Left lobe of liver (tissue), 2 donors: ENCODE data around the gene SMU1. TPM values are rescaled to one million over a fixed set of nuclear protein-coding genes. Genes with fewer than 3 reads are reported as not detected.
"Not testable (repeated sequence)": the region's sequence is repeated elsewhere in the genome, so short reads cannot be mapped to it uniquely, and the experiment has no call there.

Source experiments
- ATAC-seq: fragments of 200-7000 bp; cut with Tn5 transposase; one replicate; pipeline ENCODE4 v1.9.1; 2020; ENCODE audit warnings: mild to moderate bottlenecking, moderate library complexity
- DNase-seq: peaks from one replicate; pipeline ENCODE4 v3.0.0-alpha.2; 2020; ENCODE audit warnings: low spot score
- total RNA-seq: library from RNA; stranded (reverse); gene quantifications from one replicate; pipeline ENCODE4 v1.2.1, GENCODE V29; 2021
- donor health status: DM: no; HTN: no; CAD: no; lungs with moderate emphysema.
- donor health status: DM: no; HTN: yes; CAD: no.

SMU1 gene
- total RNA-seq, 1 donor from 2014 or later = 7.0 TPM

DNA sequence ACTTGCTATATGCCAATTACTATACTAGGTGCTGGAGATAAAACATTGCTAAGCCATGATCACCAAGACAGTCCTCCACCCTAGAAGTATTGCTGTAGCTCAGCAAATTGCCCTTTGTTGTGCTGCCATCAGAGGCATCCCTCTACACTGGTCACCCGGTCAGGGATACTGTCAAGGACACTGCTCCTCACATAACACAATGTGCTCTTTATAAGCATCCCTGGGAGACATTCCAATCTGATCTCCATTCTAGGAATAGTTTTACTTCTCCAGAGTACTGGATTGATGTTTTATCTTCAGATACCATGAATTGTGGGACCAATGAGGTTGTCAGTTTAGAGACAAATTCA is 61.8 kb downstream of the SMU1 start:
- DNase-seq = no peak
- ATAC-seq = no peak

DNA sequence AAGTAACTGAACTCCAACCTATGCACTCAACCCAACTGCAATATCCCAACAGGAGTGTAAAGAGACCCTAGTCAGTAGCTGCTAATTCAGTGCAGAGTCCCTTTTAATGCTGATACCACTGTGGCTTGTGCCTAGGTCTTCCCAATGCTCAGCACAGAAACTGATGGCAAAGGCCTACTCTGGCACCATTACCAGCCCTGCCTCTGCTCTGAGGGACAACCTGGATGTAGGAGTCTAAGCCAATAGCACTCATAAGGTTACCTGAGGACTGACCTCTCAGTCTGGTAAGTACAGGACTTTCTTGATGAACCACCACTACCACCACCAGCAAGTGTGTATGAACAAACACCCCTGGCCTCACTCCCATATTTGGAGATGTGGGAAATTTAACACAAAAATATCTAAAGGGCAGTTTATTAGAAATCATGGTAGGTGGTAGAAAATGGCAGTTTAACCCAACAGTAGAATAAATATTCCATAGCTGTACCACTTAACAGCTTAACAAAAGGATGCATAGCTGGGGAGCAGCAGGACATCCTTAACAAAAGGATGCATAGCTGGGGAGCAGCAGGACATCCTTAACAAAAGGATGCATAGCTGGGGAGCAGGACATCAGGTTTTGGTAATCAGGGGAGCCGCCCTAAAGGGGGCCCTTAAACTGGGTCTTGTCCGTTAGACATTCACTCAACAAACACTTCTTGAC is 62.4 kb downstream of the SMU1 start:
- DNase-seq = no peak
- no peak for ATAC-seq

DNA sequence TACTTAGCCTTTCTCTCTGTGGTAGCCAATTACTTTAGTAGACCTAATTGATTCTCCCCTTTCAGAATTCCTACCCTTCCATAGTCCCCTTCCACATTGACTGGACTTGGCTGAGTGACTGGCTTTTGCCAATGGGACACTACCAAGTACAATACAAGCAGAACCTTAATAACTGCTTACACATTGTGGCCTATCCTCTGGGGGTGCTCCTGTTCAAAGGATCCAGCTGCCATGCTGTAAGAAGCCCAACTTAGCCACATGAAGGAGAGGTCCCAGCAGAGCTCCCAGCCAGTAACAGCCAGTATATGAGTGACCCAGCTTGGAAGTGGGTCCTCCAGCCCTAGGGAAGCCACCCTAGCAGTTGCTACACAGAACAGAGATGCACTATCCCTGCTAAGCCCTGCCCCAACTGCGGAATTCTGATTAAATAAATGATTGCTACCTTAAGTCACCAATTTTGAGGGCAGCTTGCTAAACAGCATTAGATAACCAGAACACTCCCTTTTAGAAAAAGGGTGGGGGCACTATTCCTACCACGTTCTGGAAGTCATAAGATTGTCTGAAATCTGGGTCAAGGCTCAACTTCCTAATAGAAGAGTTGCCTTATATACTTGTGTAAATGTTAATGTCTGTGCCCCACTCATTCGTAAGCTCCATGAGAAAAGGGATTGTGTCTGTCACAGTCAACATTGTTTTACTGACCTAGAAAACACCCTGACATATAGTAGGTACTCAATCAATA is 64.0 kb downstream of the SMU1 start:
- ATAC-seq (no peak), DNase-seq (no peak)

DNA sequence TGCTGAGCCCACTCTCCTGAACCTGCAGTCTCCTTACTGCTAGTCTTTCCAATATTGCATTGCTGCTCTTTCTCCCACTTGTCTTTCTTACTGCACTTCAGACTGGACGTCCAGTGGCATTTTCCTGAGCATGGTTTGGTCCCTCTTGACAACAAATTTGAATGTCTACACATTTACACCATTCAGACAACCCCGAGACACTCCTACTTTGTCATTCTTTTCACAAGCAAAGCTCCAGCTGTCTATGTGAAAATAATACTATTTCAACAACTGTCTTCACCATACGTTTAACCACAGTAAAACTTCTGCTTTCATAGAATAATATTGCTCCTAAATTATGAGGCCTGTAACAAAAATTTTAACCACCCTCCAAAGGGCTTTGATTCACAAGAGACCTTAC is 64.6 kb downstream of the SMU1 start:
- no peak for DNase-seq
- no peak for ATAC-seq

DNA sequence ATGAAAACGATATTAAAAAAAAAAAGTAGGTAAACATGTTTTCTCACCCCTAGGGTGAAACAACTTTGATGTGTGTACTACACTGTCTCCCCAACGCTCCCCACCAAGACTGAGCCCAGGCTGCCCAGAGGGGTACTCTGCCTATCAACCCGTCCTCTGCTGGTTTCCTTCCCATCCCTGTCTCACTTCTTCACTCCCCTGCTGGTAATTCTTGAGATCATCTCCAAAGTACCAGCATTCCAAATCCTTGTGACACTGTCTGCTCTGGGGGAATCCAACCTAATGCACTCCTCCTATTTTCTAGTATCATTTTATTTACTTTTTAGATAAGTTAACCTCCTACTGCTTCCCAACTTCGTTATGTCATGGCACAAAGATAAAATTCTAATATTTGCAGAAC is 68.7 kb downstream of the SMU1 start:
- ATAC-seq = no peak
- DNase-seq = no peak

DNA sequence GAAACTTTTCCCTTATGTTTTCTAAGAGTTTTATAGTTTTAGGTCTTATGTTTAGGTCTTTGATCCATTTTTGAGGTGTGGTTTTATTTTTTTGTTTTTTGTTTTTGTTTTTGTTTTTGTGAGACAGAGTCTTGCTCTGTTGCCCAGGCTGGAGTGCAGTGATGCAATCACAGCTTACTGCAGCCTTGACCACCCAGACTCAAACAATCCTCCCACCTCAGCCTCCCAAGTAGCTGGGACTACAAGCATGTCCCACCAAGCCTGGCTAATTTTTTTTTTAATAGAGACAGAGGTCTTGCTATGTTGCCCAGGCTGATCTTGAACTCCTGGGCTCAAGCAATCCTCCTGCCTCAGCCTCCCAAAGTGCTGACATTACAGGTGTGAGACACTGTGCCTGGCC is 71.1 kb downstream of the SMU1 start:
- ATAC-seq, DNase-seq: not testable (repeated sequence)

DNA sequence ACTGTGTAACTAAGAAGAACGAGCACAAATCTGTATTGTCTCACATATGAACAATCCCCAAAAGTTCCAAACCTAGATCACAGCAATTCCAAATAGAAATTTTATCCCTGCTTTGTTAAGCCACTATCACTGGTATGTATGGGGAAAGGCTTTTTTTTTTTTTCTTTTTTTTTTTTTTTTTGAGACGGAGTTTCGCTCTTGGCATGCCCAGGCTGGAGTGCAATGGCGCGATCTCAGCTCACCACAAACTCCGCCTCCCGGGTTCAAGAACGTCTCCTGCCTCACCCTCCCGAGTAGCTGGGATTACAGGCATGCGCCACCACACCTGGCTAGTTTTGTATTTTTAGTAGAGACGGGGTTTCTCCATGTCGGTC is 75.8 kb downstream of the SMU1 start:
- not testable (repeated sequence) for DNase-seq
- peak; percentile 10 for ATAC-seq

DNA sequence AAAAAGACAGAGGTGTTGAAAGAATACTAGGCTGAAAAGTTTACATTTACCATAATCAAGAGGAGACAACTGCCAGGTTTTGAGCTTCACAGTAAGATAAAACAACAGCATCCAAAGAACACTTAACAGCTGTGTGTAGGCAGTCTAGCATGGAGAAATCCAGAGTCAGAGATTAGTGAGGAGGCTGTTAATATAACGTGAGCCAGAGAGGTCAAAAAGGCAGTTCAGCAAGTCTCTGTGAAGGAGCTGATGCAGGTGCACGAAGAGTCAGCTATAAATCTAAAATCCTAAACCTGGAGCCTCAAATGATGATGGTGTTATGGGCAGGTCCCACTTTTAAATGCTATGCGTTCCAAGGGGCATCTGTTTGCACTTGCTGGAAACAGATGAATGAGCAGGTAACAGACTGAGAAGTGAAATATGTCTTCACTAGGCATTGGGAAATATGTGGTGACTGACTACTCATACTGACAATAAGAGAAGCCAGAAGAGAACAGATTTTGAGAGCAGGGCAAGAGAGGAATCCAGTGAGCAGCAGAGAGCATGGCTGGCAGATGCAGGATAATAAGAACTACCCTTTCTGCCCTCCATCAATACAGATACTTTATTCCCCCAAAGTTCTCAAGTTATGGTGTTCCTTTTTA is 83.8 kb downstream of the SMU1 start:
- no peak for ATAC-seq
- DNase-seq = no peak

DNA sequence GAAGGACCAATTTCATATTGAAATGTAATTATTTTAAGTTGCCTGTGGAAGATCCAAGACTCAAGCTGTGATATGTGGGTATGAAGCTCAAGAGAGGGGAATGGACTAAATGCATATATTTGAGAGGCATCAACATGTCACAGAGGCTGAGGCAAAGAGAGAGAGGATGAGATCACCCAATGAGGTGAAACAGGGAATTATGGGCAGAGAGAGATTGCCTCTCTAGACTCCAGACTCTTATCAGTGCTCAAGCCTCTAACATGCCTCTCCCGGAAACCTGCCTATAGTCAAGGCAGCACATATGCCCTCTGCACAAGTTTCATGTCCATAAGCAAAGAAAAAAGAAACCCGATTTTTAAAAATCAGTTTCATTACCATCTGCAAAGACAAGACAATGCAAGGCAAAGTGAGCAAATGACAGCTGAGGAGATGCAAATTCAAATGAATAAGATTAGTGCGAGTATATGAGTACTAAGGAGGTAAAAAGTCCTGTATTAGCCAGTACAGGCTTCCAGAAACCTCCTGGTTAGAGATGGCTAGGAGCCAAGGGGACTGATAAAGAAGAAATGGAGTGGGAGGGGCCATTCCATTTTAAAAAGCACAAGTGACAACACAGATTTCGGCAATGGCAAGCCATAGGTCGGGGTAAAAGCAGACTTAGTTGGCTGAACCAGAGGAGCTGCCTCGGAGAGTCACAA is 84.4 kb downstream of the SMU1 start:
- peak; percentile 22 for ATAC-seq
- no peak for DNase-seq

Other genes starting within 250 kb of the SMU1 start
- gene APTX, start 75.0 kb downstream of the SMU1 start, total RNA-seq = 13.1 TPM
- 56.8 TPM for gene DNAJA1, start 51.4 kb downstream of the SMU1 start, total RNA-seq
- 48.2 TPM for gene B4GALT1, start 90.7 kb upstream of the SMU1 start, total RNA-seq
- not detected for gene SPINK4, start 163.5 kb upstream of the SMU1 start, total RNA-seq
- 51.0 TPM for gene BAG1, start 188.0 kb upstream of the SMU1 start, total RNA-seq
- gene CHMP5, start 188.4 kb upstream of the SMU1 start, total RNA-seq = 20.0 TPM
- 24.3 TPM for gene NFX1, start 213.8 kb upstream of the SMU1 start, total RNA-seq